NCI-H2107 treated with DMSO at 0.1 percent for 48 hours (cell line): ENCODE measurements around the gene SPATA31D4.

Experiments used
- DNase-seq: peaks from one replicate; lab custom pipeline; 2025; ENCODE audit not compliant: unreplicated experiment; lab: John Stamatoyannopoulos, UW

SPATA31D4 gene

GRCh38 chr9:81964218-81965171 is 36.3 kb downstream of the SPATA31D4 start:
- no peak for DNase-seq

- no peak for DNase-seq
These were observed 39.8 kb downstream of the SPATA31D4 start for GRCh38 chr9:81968026-81968425.

- no peak for DNase-seq
These were observed 41.7 kb downstream of the SPATA31D4 start for GRCh38 chr9:81969971-81970370.

- DNase-seq = no peak
These were observed 43.5 kb downstream of the SPATA31D4 start for GRCh38 chr9:81971727-81972126.

GRCh38 chr9:81974764-81975163 is 46.5 kb downstream of the SPATA31D4 start:
- DNase-seq = no peak

- no peak for DNase-seq
These were observed 48.1 kb downstream of the SPATA31D4 start for GRCh38 chr9:81976351-81976750.

DNA sequence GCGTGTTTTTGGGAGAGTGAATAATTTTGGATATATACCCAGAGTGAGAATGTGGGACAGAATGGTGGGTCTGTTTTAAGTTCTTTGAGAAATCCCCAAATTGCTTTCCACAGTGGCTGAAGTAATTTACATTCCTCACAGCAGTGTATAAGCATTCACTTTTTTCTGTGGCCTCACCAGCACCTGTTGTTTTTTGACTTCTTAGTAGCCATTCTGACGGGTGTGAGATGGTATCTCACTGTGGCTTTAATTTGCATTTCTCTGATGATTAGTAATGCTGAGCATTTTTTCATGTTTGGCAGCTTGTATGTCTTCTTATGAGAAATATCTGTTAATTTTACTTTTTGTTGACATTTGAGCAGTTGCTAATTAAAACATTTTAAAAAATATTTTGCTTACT is 51.0 kb downstream of the SPATA31D4 start:
- no peak for DNase-seq

- DNase-seq = no peak
These were observed 52.3 kb downstream of the SPATA31D4 start for GRCh38 chr9:81980568-81980967.

- no peak for DNase-seq
These were observed 53.7 kb downstream of the SPATA31D4 start for GRCh38 chr9:81981883-81982282.
